AG09309 (cell line): Measurements from ENCODE around the gene HSD17B1.

ENCODE experiments used
- DNase-seq: peaks from one replicate; pipeline ENCODE4 v3.0.0-alpha.2; 2010; ENCODE audit warnings: low read depth
- H3K4me3 ChIP-seq: 2 replicates; pipeline ENCODE4 v1.5.1; 2011; ENCODE audit warnings: mild to moderate bottlenecking, low read depth, low read length, moderate library complexity; ENCODE audit not compliant: control insufficient read depth
- TF ChIP-seq, protein P1 (sequence below): IDR thresholded peaks from 2 replicates; pipeline ENCODE4 v1.5.1; 2011; ENCODE audit warnings: mild to moderate bottlenecking, low read depth, low read length, inconsistent platforms; ENCODE audit not compliant: insufficient read depth, control insufficient read depth; ENCODE audit errors: missing control alignments

Gene HSD17B1

DNA sequence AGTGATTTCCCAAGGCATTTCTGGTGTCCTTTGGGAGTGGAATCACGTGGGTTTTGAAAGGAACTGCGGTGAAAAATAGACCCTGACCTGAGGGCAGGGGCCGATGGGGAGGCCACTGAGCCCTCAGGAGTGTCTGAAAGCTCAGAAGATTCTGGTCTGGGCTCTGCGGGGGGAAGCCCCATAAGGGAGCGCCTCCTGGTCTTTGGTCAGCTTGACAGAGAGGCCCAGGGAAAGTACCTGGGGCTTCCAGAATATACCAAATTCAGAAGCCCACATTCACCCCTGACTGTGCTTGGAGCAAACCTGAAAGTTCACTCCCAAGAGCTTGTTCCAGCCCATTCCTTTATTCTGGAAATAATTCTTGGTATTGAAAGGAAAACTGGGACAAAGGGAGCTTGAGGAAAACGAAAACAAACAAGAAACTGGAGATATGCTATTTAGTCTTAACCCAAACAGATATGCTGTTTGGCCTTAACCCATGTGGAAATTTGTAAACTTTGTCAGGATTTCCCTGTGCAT, 39.9 kb upstream of the HSD17B1 start:
- no peak overlapping the region for H3K4me3 ChIP-seq
- TF ChIP-seq, protein P1, sequence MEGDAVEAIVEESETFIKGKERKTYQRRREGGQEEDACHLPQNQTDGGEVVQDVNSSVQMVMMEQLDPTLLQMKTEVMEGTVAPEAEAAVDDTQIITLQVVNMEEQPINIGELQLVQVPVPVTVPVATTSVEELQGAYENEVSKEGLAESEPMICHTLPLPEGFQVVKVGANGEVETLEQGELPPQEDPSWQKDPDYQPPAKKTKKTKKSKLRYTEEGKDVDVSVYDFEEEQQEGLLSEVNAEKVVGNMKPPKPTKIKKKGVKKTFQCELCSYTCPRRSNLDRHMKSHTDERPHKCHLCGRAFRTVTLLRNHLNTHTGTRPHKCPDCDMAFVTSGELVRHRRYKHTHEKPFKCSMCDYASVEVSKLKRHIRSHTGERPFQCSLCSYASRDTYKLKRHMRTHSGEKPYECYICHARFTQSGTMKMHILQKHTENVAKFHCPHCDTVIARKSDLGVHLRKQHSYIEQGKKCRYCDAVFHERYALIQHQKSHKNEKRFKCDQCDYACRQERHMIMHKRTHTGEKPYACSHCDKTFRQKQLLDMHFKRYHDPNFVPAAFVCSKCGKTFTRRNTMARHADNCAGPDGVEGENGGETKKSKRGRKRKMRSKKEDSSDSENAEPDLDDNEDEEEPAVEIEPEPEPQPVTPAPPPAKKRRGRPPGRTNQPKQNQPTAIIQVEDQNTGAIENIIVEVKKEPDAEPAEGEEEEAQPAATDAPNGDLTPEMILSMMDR: no peak
- DNase-seq: no peak

DNA sequence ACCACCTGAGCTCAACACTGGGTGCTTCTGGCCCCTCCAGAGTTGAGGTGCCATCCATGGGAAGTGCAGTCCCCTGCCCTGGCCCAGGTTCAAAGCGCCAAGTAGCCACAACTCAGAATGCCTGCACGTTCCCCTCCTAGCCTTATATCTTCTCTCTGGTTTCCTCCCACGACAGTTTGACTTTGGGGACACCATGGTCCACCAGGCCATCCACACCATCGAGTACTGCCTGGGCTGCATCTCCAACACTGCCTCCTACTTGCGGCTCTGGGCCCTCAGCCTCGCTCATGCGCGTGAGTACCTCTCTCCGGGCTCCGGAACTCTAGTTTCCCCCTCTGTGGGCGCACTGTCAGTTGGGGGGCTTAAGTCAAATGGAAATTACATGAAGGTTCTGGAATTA, 39.0 kb upstream of the HSD17B1 start:
- TF ChIP-seq, protein P1: no peak

DNA sequence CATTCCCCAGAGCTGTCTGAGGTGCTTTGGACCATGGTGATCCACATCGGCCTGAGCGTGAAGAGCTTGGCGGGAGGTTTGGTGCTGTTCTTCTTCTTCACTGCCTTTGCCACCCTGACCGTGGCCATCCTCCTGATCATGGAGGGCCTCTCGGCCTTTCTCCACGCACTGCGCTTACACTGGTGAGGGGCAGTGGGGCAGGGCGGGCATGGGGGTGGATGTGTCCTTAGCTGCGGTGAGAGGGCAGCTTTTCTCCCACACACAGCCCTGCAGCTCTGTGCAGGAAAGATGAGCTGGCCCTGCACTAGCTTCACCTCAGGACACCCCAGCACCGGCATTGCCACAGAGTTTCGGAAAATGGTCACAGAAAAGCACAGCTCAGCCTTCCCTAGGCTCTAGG, 38.4 kb upstream of the HSD17B1 start:
- no peak overlapping the region for H3K4me3 ChIP-seq
- TF ChIP-seq, protein P1: no peak
- no peak for DNase-seq

More for the DNA sequence above, 39.0 kb upstream of the HSD17B1 start:
- no peak overlapping the region for H3K4me3 ChIP-seq
- DNase-seq: no peak

DNA sequence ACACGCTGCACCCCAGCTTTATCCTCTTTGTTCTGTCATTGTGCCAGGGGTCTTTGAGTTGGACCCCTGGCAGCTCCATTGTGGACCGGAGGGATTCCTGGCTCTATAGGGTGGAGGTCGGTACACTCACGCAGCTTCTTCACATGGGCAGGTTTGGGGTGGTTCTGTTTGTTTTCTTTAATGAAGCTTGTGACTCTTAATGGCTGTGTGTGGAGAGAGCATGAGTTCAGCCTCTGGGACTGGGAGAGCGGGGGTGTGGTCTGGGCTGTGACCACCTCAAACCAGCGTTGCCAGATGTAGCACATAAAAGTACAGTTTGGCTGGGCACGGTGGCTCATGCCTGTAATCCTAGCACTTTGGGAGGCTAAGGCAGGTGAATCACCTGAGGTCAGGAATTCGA, 37.9 kb upstream of the HSD17B1 start:
- H3K4me3 ChIP-seq: no peak overlapping the region
- TF ChIP-seq, protein P1: no peak
- DNase-seq: no peak

DNA sequence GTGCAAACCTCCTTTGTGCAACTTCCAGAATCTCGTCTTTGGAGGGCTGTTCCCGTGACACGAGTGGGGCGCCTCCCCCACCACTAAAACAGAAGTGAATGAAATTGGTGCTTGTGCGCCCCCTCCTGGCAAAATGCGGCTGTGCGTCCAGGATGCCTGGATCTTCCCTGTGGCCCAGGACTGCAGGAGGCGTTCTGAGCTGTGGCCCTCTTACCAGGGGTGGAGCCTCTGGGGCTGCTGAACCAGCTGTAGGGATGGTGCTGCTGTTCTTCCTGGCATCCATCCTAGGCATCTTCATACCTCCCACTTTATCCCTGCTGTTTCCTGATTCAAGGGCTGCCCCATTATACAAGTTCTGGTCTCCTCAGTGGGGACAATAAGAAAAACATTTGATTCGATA, 35.2 kb upstream of the HSD17B1 start:
- H3K4me3 ChIP-seq: no peak overlapping the region
- TF ChIP-seq, protein P1: peak; percentile 95
- DNase-seq: peak; percentile 90

DNA sequence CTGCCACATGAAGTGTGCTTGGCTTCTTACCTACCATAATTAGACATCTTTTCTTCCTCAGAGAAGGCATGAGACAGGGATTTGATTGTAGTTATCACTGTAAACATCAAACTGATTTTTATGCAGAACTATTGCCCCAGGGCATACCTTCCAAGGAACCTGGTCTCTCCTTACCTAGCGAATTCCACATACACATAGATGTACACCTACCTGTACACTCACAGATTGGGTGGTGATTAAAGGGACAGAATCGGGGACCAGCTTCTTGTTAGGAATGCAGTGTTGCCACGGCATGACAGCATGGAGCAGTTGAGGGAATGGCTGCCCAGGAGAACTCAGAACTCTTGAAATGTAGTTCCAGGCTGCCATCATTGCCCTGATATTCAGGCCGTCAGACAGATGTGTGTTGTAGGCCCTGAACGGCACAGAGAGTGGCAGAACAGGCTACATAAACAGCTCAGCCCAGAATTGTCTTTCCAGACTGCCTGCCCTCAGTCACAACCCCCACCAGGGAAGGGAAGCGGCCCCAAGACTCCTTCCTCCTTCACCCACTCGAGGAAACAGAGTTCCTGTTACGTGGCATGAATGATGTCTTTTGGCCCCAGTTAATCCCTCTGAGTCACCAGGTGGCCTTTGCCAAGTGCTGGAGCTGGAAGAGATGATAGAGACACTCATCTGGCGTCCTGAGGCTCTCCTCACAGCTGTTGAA, 34.5 kb upstream of the HSD17B1 start:
- H3K4me3 ChIP-seq: no peak overlapping the region
- TF ChIP-seq, protein P1: no peak
- DNase-seq: peak; percentile 90
